ENCODE measurements around the gene NOS1. TPM values are rescaled to one million over a fixed set of nuclear protein-coding genes. Genes with fewer than 3 reads are reported as not detected.

Gene NOS1
- total and polyA plus RNA-seq, 7 experiments from 2014 or later = not detected

- Mint-ChIP-seq H3K4me3 (no peak overlapping the region), H3K27ac (no peak overlapping the region), H3K27me3 (peaks cover 3 to 27% (median 20%) of the 10 kb centered on the region in 5 donors), H3K4me1 (peaks cover 0 to 8% (median 0%) of the 10 kb centered on the region in 7 donors), H3K9me3 (peaks cover 0 to 22% (median 6%) of the 10 kb centered on the region in 11 donors), H3K36me3 (peaks cover 0 to 7% (median 0%) of the 10 kb centered on the region in 5 donors)
- no peak for DNase-seq
- Histone ChIP-seq H3K4me1 (ENCODE audit: control insufficient read depth in 2 of 2, insufficient read depth in 2 of 2, low read length in 2 of 2) (no peaks in the 10 kb centered on the region), H3K27ac (ENCODE audit: low read depth, low read length) (no peak overlapping the region), H3K27me3 (ENCODE audit: control insufficient read depth in 2 of 2, insufficient read depth in 2 of 2, low read length in 2 of 2) (no peaks in the 10 kb centered on the region), H3K4me3 (ENCODE audit: low read length) (no peak overlapping the region), H3K36me3 (ENCODE audit: control insufficient read depth in 2 of 3, insufficient read depth in 3 of 3, low read length in 3 of 3) (no peaks in the 10 kb centered on the region), H3K9me3 (ENCODE audit: control insufficient read depth in 2 of 3, low read length in 3 of 3) (no peaks in the 10 kb centered on the region)
- intact Hi-C loops (cut with micrococcal nuclease) = no loop called here
- ATAC-seq = no peak
- ChIA-PET CTCF (no interaction called here), POLR2A (no interaction called here)
Measured at GRCh38 chr12:117339104-117339503, 22.3 kb downstream of the NOS1 start.

- H3K9me3 ChIP-seq (ENCODE audit: control insufficient read depth in 2 of 3, low read length in 3 of 3) = no peaks in the 10 kb centered on the region
- intact Hi-C loops (cut with micrococcal nuclease) = no loop called here
- Mint-ChIP-seq H3K27ac (no peak overlapping the region), H3K36me3 (no peaks in the 10 kb centered on the region), H3K4me3 (no peak overlapping the region), H3K27me3 (peaks cover 10 to 31% (median 27%) of the 10 kb centered on the region in 5 donors), H3K9me3 (peaks cover 0 to 8% (median 1%) of the 10 kb centered on the region in 11 donors), H3K4me1 (peaks cover 0 to 3% (median 0%) of the 10 kb centered on the region in 7 donors)
- H3K27ac ChIP-seq (ENCODE audit: low read depth, low read length) = no peak overlapping the region
- no peak for DNase-seq
- no peaks in the 10 kb centered on the region for H3K27me3 ChIP-seq (ENCODE audit: control insufficient read depth in 2 of 2, insufficient read depth in 2 of 2, low read length in 2 of 2)
- POLR2A ChIA-PET = no interaction called here
- H3K36me3 ChIP-seq (ENCODE audit: control insufficient read depth in 2 of 3, insufficient read depth in 3 of 3, low read length in 3 of 3) = no peaks in the 10 kb centered on the region
- no peak for ATAC-seq
- no peaks in the 10 kb centered on the region for H3K4me1 ChIP-seq (ENCODE audit: control insufficient read depth in 2 of 2, insufficient read depth in 2 of 2, low read length in 2 of 2)
- H3K4me3 ChIP-seq (ENCODE audit: low read length) = no peak overlapping the region
- CTCF ChIA-PET = no interaction called here
Measured at GRCh38 chr12:117334855-117335587, 26.4 kb downstream of the NOS1 start.

- DNase-seq = no peak
- no peak overlapping the region for H3K27ac ChIP-seq (ENCODE audit: low read depth, low read length)
- no peaks in the 10 kb centered on the region for H3K36me3 ChIP-seq (ENCODE audit: control insufficient read depth in 2 of 3, insufficient read depth in 3 of 3, low read length in 3 of 3)
- Mint-ChIP-seq H3K27me3 (peaks cover 10 to 40% (median 27%) of the 10 kb centered on the region in 5 donors), H3K4me3 (no peak overlapping the region), H3K4me1 (peaks cover 0 to 3% (median 0%) of the 10 kb centered on the region in 7 donors), H3K27ac (no peak overlapping the region), H3K36me3 (no peaks in the 10 kb centered on the region), H3K9me3 (peaks cover 0 to 4% (median 1%) of the 10 kb centered on the region in 11 donors)
- CTCF ChIA-PET = no interaction called here
- intact Hi-C loops (cut with micrococcal nuclease) = no loop called here
- no peaks in the 10 kb centered on the region for H3K9me3 ChIP-seq (ENCODE audit: control insufficient read depth in 2 of 3, low read length in 3 of 3)
- no peaks in the 10 kb centered on the region for H3K27me3 ChIP-seq (ENCODE audit: control insufficient read depth in 2 of 2, insufficient read depth in 2 of 2, low read length in 2 of 2)
- H3K4me3 ChIP-seq (ENCODE audit: low read length) = no peak overlapping the region
- POLR2A ChIA-PET = no interaction called here
- no peaks in the 10 kb centered on the region for H3K4me1 ChIP-seq (ENCODE audit: control insufficient read depth in 2 of 2, insufficient read depth in 2 of 2, low read length in 2 of 2)
- no peak for ATAC-seq
Measured at GRCh38 chr12:117334051-117334450, 27.4 kb downstream of the NOS1 start.

- Histone ChIP-seq H3K4me1 (ENCODE audit: control insufficient read depth in 2 of 2, insufficient read depth in 2 of 2, low read length in 2 of 2) (no peaks in the 10 kb centered on the region), H3K9me3 (ENCODE audit: control insufficient read depth in 2 of 3, low read length in 3 of 3) (no peaks in the 10 kb centered on the region), H3K4me3 (ENCODE audit: low read length) (no peak overlapping the region), H3K27ac (ENCODE audit: low read depth, low read length) (no peak overlapping the region), H3K27me3 (ENCODE audit: control insufficient read depth in 2 of 2, insufficient read depth in 2 of 2, low read length in 2 of 2) (no peaks in the 10 kb centered on the region), H3K36me3 (ENCODE audit: control insufficient read depth in 2 of 3, insufficient read depth in 3 of 3, low read length in 3 of 3) (no peaks in the 10 kb centered on the region)
- Mint-ChIP-seq H3K36me3 (no peaks in the 10 kb centered on the region), H3K4me1 (peaks cover 0 to 3% (median 0%) of the 10 kb centered on the region in 7 donors), H3K27me3 (peaks cover 10 to 45% (median 24%) of the 10 kb centered on the region in 5 donors), H3K9me3 (peaks cover 0 to 4% (median 1%) of the 10 kb centered on the region in 11 donors), H3K4me3 (no peak overlapping the region), H3K27ac (no peak overlapping the region)
- POLR2A ChIA-PET = no interaction called here
- CTCF ChIA-PET = no interaction called here
- DNase-seq (no peak), ATAC-seq (peak; percentile 41)
- intact Hi-C loops (cut with micrococcal nuclease) = no loop called here
Measured at GRCh38 chr12:117333331-117333881, 28.0 kb downstream of the NOS1 start.

- Histone ChIP-seq H3K9me3 (ENCODE audit: control insufficient read depth in 2 of 3, low read length in 3 of 3) (no peaks in the 10 kb centered on the region), H3K4me3 (ENCODE audit: low read length) (no peak overlapping the region), H3K4me1 (ENCODE audit: control insufficient read depth in 2 of 2, insufficient read depth in 2 of 2, low read length in 2 of 2) (no peaks in the 10 kb centered on the region), H3K27ac (ENCODE audit: low read depth, low read length) (no peak overlapping the region), H3K36me3 (ENCODE audit: control insufficient read depth in 2 of 3, insufficient read depth in 3 of 3, low read length in 3 of 3) (no peaks in the 10 kb centered on the region), H3K27me3 (ENCODE audit: control insufficient read depth in 2 of 2, insufficient read depth in 2 of 2, low read length in 2 of 2) (no peaks in the 10 kb centered on the region)
- Mint-ChIP-seq H3K4me1 (peaks cover 0 to 3% (median 0%) of the 10 kb centered on the region in 7 donors), H3K36me3 (no peaks in the 10 kb centered on the region), H3K9me3 (peaks cover 0 to 4% (median 1%) of the 10 kb centered on the region in 11 donors), H3K27ac (no peak overlapping the region), H3K27me3 (peaks cover 10 to 47% (median 32%) of the 10 kb centered on the region in 5 donors), H3K4me3 (no peak overlapping the region)
- ATAC-seq (no peak), DNase-seq (no peak)
- intact Hi-C loops (cut with micrococcal nuclease) = no loop called here
- POLR2A ChIA-PET = no interaction called here
- CTCF ChIA-PET = no interaction called here
Measured at GRCh38 chr12:117331691-117332090, 29.7 kb downstream of the NOS1 start.

GRCh38 chr12:117330441-117331113, 30.8 kb downstream of the NOS1 start:
- no peak overlapping the region for H3K4me3 ChIP-seq (ENCODE audit: low read length)
- ATAC-seq (no peak), DNase-seq (no peak)
- intact Hi-C loops (cut with micrococcal nuclease) = no loop called here
- Mint-ChIP-seq H3K4me3 (no peak overlapping the region), H3K9me3 (peaks cover 0 to 4% (median 1%) of the 10 kb centered on the region in 11 donors), H3K27ac (no peak overlapping the region), H3K4me1 (peaks cover 0 to 3% (median 0%) of the 10 kb centered on the region in 7 donors), H3K36me3 (no peaks in the 10 kb centered on the region), H3K27me3 (peaks cover 10 to 47% (median 25%) of the 10 kb centered on the region in 5 donors)
- no peaks in the 10 kb centered on the region for H3K9me3 ChIP-seq (ENCODE audit: control insufficient read depth in 2 of 3, low read length in 3 of 3)
- no peaks in the 10 kb centered on the region for H3K36me3 ChIP-seq (ENCODE audit: control insufficient read depth in 2 of 3, insufficient read depth in 3 of 3, low read length in 3 of 3)
- CTCF ChIA-PET = no interaction called here
- no peaks in the 10 kb centered on the region for H3K4me1 ChIP-seq (ENCODE audit: control insufficient read depth in 2 of 2, insufficient read depth in 2 of 2, low read length in 2 of 2)
- POLR2A ChIA-PET = no interaction called here
- H3K27me3 ChIP-seq (ENCODE audit: control insufficient read depth in 2 of 2, insufficient read depth in 2 of 2, low read length in 2 of 2) = no peaks in the 10 kb centered on the region
- H3K27ac ChIP-seq (ENCODE audit: low read depth, low read length) = no peak overlapping the region

Data from naive thymus-derived CD4-positive, alpha-beta T cell (primary cell).